WTC11 (cell line): ENCODE data around the gene BAIAP2. TPM values are rescaled to one million over a fixed set of nuclear protein-coding genes. Genes with fewer than 3 reads are reported as not detected.

Experiments used
- ATAC-seq: fragments of 200-7000 bp; cut with Tn5 transposase; 2 replicates; pipeline ENCODE4 v1.10.0; 2021; ENCODE audit warnings: mild to moderate bottlenecking, moderate library complexity
- CTCF ChIA-PET: fragments of 300-600 bp; sonication (Branson Sonifier 250); formaldehyde crosslinking; loops from one replicate; lab custom pipeline; 2021; ENCODE audit warnings: antibody characterized with exemption; lab: Charles Lee
- POLR2A ChIA-PET: fragments of 350-600 bp; sonication (Branson Sonifier 250); formaldehyde crosslinking; loops from one replicate; lab custom pipeline; 2021; ENCODE audit warnings: antibody characterized with exemption; lab: Charles Lee
- DNase-seq: peaks from one replicate; pipeline ENCODE4 v3.0.0; 2021; ENCODE audit warnings: low spot score
- H3K27ac Mint-ChIP-seq: 2 replicates; pipeline ENCODE4 v1.8.0; 2021; ENCODE audit warnings: mixed read lengths
- H3K27me3 Mint-ChIP-seq: 2 replicates; pipeline ENCODE4 v1.8.0; 2021; ENCODE audit warnings: low read depth, mild to moderate bottlenecking, moderate library complexity, mixed read lengths
- H3K36me3 Mint-ChIP-seq: 2 replicates; pipeline ENCODE4 v1.8.0; 2021; ENCODE audit warnings: mixed read lengths
- H3K4me1 Mint-ChIP-seq: 2 replicates; pipeline ENCODE4 v1.8.0; 2022; ENCODE audit warnings: mixed read lengths
- H3K4me3 Mint-ChIP-seq: 2 replicates; pipeline ENCODE4 v1.8.0; 2021; ENCODE audit warnings: mild to moderate bottlenecking, moderate library complexity, mixed read lengths
- H3K9me3 Mint-ChIP-seq: 2 replicates; pipeline ENCODE4 v1.8.0; 2021; ENCODE audit warnings: mixed read lengths
- CBFB ChIP-seq: sonication (generic); formaldehyde crosslinking; IDR thresholded peaks from 2 replicates; pipeline ENCODE4 v1.8.1; 2022; ENCODE audit warnings: mild to moderate bottlenecking, low read depth, missing genetic modification reagents
- CREB1 ChIP-seq: sonication (generic); formaldehyde crosslinking; IDR thresholded peaks from 2 replicates; pipeline ENCODE4 v1.8.0; 2023; ENCODE audit warnings: mild to moderate bottlenecking, missing genetic modification reagents
- CREM ChIP-seq: sonication (generic); formaldehyde crosslinking; IDR thresholded peaks from 2 replicates; pipeline ENCODE4 v1.8.1; 2022; ENCODE audit warnings: mild to moderate bottlenecking, missing genetic modification reagents, moderate library complexity
- ETV6 ChIP-seq: sonication (generic); formaldehyde crosslinking; IDR thresholded peaks from 2 replicates; pipeline ENCODE4 v1.8.1; 2022; ENCODE audit warnings: mild to moderate bottlenecking, missing genetic modification reagents
- FOXP1 ChIP-seq: sonication (generic); formaldehyde crosslinking; IDR thresholded peaks from 2 replicates; pipeline ENCODE4 v1.8.0; 2022; ENCODE audit warnings: missing genetic modification reagents, mild to moderate bottlenecking, moderate library complexity, borderline replicate concordance
- FOXP4 ChIP-seq: sonication (generic); formaldehyde crosslinking; IDR thresholded peaks from 2 replicates; pipeline ENCODE4 v1.8.0; 2022; ENCODE audit warnings: mild to moderate bottlenecking, missing genetic modification reagents
- GABPB1 ChIP-seq: sonication (generic); formaldehyde crosslinking; IDR thresholded peaks from 2 replicates; pipeline ENCODE4 v1.8.1; 2023; ENCODE audit warnings: mild to moderate bottlenecking, missing genetic modification reagents
- IRF2 ChIP-seq: sonication (generic); formaldehyde crosslinking; IDR thresholded peaks from 2 replicates; pipeline ENCODE4 v1.8.0; 2022; ENCODE audit warnings: low read depth, missing genetic modification reagents, borderline replicate concordance
- NR1H2 ChIP-seq: sonication (generic); formaldehyde crosslinking; IDR thresholded peaks from 2 replicates; pipeline ENCODE4 v1.9.0; 2021; ENCODE audit warnings: mild to moderate bottlenecking, moderate library complexity, missing genetic modification reagents
- SMAD4 ChIP-seq: sonication (generic); formaldehyde crosslinking; IDR thresholded peaks from 2 replicates; pipeline ENCODE4 v1.8.0; 2022; ENCODE audit warnings: mild to moderate bottlenecking, missing genetic modification reagents
- TEAD1 ChIP-seq: sonication (generic); formaldehyde crosslinking; IDR thresholded peaks from 2 replicates; pipeline ENCODE4 v1.8.0; 2022; ENCODE audit warnings: mild to moderate bottlenecking, missing genetic modification reagents
- TP53 ChIP-seq: sonication (generic); formaldehyde crosslinking; IDR thresholded peaks from 2 replicates; pipeline ENCODE4 v1.8.1; 2023; ENCODE audit warnings: mild to moderate bottlenecking, missing genetic modification reagents
- ZNF423 ChIP-seq: fragments of 250-450 bp; sonication (Bioruptor Pico); IDR thresholded peaks from 2 replicates; pipeline ENCODE4 v2.1.2; 2022; ENCODE audit warnings: mild to moderate bottlenecking, moderate library complexity
- microRNA-seq: library from miRNA; unstranded; fragments of <30 nt; microRNA quantifications from one replicate; pipeline ENCODE4 v1.2.0, GENCODE V29; 2022; ENCODE audit warnings: borderline number of aligned reads
- total RNA-seq: library from RNA; stranded (reverse); gene quantifications from 3 replicates; pipeline ENCODE4 v1.2.3, GENCODE V29; 2021
- TF ChIP-seq, protein P1 (sequence below): sonication (generic); formaldehyde crosslinking; IDR thresholded peaks from 2 replicates; pipeline ENCODE4 v1.8.0; 2022; ENCODE audit warnings: mild to moderate bottlenecking, missing genetic modification reagents
- TF ChIP-seq, protein P2 (sequence below): sonication (generic); formaldehyde crosslinking; IDR thresholded peaks from 2 replicates; pipeline ENCODE4 v1.8.1; 2023; ENCODE audit warnings: mild to moderate bottlenecking, missing genetic modification reagents, moderate library complexity
- TF ChIP-seq, protein P3 (sequence below): sonication (generic); formaldehyde crosslinking; IDR thresholded peaks from 2 replicates; pipeline ENCODE4 v1.8.0; 2023; ENCODE audit warnings: missing genetic modification reagents
- TF ChIP-seq, protein P4 (sequence below): sonication (generic); formaldehyde crosslinking; conservative IDR thresholded peaks from 2 replicates; pipeline ENCODE4 v1.8.1; 2022; ENCODE audit warnings: mild to moderate bottlenecking, missing genetic modification reagents

BAIAP2 gene
- total RNA-seq, 1 experiment from 2014 or later: 20.7 TPM

GRCh38 chr17:81166033-81166492 lies 131.1 kb downstream of the BAIAP2 start, which contains the start of gene AATK:
TSS of gene AATK (minus strand) at chr17:81166221. CDS start at chr17:81165992, 229 bp downstream.
- ATAC-seq: no peak
- H3K27ac Mint-ChIP-seq: no peak within 1 kb of the TSS

More at GRCh38 chr17:81166033-81166492, 131.1 kb downstream of the BAIAP2 start, which contains the start of gene AATK:
- H3K36me3 Mint-ChIP-seq: no peaks in the 10 kb centered on the region
- ChIA-PET CTCF (interaction anchor here (1.0 kb wide), 1 partner anchor 274 kb away, joined by 3 read pairs; no protein-coding TSS in a partner anchor), POLR2A (no interaction called here)
- peaks cover 9% of the 10 kb centered on the region for H3K27me3 Mint-ChIP-seq
- DNase-seq: no peak
- no peaks in the 10 kb centered on the region for H3K9me3 Mint-ChIP-seq
- H3K4me3 Mint-ChIP-seq: peak within 1 kb of the TSS; percentile 54
- TF ChIP-seq ETV6 (CRISPR knock-in tag): no peak
- no peak for TF ChIP-seq GABPB1 (CRISPR knock-in tag)
- TF ChIP-seq CREM (CRISPR knock-in tag): no peak
- TF ChIP-seq, protein P1, sequence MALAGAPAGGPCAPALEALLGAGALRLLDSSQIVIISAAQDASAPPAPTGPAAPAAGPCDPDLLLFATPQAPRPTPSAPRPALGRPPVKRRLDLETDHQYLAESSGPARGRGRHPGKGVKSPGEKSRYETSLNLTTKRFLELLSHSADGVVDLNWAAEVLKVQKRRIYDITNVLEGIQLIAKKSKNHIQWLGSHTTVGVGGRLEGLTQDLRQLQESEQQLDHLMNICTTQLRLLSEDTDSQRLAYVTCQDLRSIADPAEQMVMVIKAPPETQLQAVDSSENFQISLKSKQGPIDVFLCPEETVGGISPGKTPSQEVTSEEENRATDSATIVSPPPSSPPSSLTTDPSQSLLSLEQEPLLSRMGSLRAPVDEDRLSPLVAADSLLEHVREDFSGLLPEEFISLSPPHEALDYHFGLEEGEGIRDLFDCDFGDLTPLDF (CRISPR knock-in tag): no peak
- TF ChIP-seq ZNF423 (CRISPR knock-in tag): no peak
- no peak for TF ChIP-seq SMAD4 (CRISPR knock-in tag)
- no peak for TF ChIP-seq FOXP1 (CRISPR knock-in tag)
- TF ChIP-seq, protein P2, sequence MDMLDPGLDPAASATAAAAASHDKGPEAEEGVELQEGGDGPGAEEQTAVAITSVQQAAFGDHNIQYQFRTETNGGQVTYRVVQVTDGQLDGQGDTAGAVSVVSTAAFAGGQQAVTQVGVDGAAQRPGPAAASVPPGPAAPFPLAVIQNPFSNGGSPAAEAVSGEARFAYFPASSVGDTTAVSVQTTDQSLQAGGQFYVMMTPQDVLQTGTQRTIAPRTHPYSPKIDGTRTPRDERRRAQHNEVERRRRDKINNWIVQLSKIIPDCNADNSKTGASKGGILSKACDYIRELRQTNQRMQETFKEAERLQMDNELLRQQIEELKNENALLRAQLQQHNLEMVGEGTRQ: no peak
- no peak for TF ChIP-seq TEAD1
- no peak for TF ChIP-seq IRF2 (CRISPR knock-in tag)
- no peak for TF ChIP-seq FOXP4 (CRISPR knock-in tag)
- no peak for TF ChIP-seq CREB1 (CRISPR knock-in tag)
- TF ChIP-seq, protein P3, sequence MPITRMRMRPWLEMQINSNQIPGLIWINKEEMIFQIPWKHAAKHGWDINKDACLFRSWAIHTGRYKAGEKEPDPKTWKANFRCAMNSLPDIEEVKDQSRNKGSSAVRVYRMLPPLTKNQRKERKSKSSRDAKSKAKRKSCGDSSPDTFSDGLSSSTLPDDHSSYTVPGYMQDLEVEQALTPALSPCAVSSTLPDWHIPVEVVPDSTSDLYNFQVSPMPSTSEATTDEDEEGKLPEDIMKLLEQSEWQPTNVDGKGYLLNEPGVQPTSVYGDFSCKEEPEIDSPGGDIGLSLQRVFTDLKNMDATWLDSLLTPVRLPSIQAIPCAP (CRISPR knock-in tag): no peak
- TF ChIP-seq NR1H2: no peak
- TF ChIP-seq, protein P4, sequence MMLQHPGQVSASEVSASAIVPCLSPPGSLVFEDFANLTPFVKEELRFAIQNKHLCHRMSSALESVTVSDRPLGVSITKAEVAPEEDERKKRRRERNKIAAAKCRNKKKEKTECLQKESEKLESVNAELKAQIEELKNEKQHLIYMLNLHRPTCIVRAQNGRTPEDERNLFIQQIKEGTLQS (CRISPR knock-in tag): no peak
- no peak for TF ChIP-seq CBFB
- no peak for TF ChIP-seq TP53
- TF ChIP-seq, all 79 proteins: peak for 0
- no peaks in the 10 kb centered on the region for H3K4me1 Mint-ChIP-seq

Small RNA genes lying within 50 kb of the gene (microRNA-seq; reads per million reads assigned to microRNA genes)
- gene MIR1250: 3.5 reads per million, percentile 4 among the genes with 10 or more reads in this experiment
- gene MIR3065: not detected
- gene MIR338: not detected
- gene MIR657: not detected

Other genes starting within 250 kb of the BAIAP2 start
- gene CHMP6, start 43.3 kb upstream of the BAIAP2 start, total RNA-seq: 15.0 to 23.1 TPM (median 19.6 TPM) in 3 replicates
- gene PVALEF, start 130.4 kb downstream of the BAIAP2 start, total RNA-seq: not detected in 3 replicates
- 2.9 to 4.4 TPM (median 3.0 TPM) in 3 replicates for gene AATK, start 131.1 kb downstream of the BAIAP2 start, total RNA-seq
- 32.4 to 35.2 TPM (median 34.3 TPM) in 3 replicates for gene CEP131, start 187.8 kb downstream of the BAIAP2 start, total RNA-seq
- gene TEPSIN, start 203.9 kb downstream of the BAIAP2 start, total RNA-seq: 32.2 to 40.7 TPM (median 35.4 TPM) in 3 replicates
- 58.6 to 73.0 TPM (median 59.9 TPM) in 3 replicates for gene NDUFAF8, start 204.2 kb downstream of the BAIAP2 start, total RNA-seq